PC-9 (cell line): Measurements from ENCODE around the gene TPRG1. TPM values are rescaled to one million over a fixed set of nuclear protein-coding genes. Genes with fewer than 3 reads are reported as not detected.

Source experiments
- BruUV-seq: library from RNA; stranded (reverse); fragments of 400-500 nt; replicated peaks from 2 replicates; lab custom pipeline; 2021; lab: Mats Ljungman, UMichigan
- CTCF ChIA-PET: fragments of 300-600 bp; sonication (Branson Sonifier 250); formaldehyde crosslinking; loops from one replicate; lab custom pipeline; 2022; ENCODE audit warnings: antibody characterized with exemption; lab: Charles Lee
- POLR2A ChIA-PET: fragments of 300-600 bp; sonication (Branson Sonifier 250); formaldehyde crosslinking; loops from one replicate; lab custom pipeline; 2022; ENCODE audit warnings: antibody characterized with exemption; ENCODE audit not compliant: unreplicated experiment; lab: Charles Lee
- DNase-seq, 2 experiments: peaks; one replicate each; pipeline versions ENCODE4 v3.0.0 to v3.0.0-alpha.2; 2015 to 2022; ENCODE audit warnings: mixed read lengths in 1 of 2
- H2AFZ ChIP-seq: fragments of 200-600 bp; sonication (generic); 2 replicates; pipeline ENCODE4 v1.8.1; 2017; ENCODE audit warnings: antibody characterized with exemption
- H3F3A ChIP-seq: fragments of 200-600 bp; sonication (generic); 2 replicates; pipeline ENCODE4 v1.8.1; 2017; ENCODE audit warnings: antibody characterized with exemption, mild to moderate bottlenecking, low read depth; ENCODE audit not compliant: insufficient read depth
- H3K27ac ChIP-seq: fragments of 200-600 bp; sonication (generic); 2 replicates; pipeline ENCODE4 v1.6.1; 2016; ENCODE audit warnings: mixed run types
- H3K27me3 ChIP-seq: fragments of 200-600 bp; sonication (generic); 2 replicates; pipeline ENCODE4 v1.6.1; 2016; ENCODE audit warnings: low read depth, mixed run types; ENCODE audit not compliant: insufficient read depth
- H3K36me3 ChIP-seq: fragments of 200-600 bp; sonication (generic); 2 replicates; pipeline ENCODE4 v1.6.1; 2016; ENCODE audit warnings: low read depth, mixed run types
- H3K4me1 ChIP-seq: fragments of 200-600 bp; sonication (generic); replicated peaks from 2 replicates; pipeline ENCODE4 v1.6.1; 2016; ENCODE audit warnings: mixed run types; ENCODE audit not compliant: insufficient read depth
- H3K4me2 ChIP-seq: fragments of 200-600 bp; sonication (generic); 2 replicates; pipeline ENCODE4 v1.6.1; 2017; ENCODE audit warnings: mixed run types
- H3K4me3 ChIP-seq: fragments of 200-600 bp; sonication (generic); 2 replicates; pipeline ENCODE4 v1.6.1; 2016; ENCODE audit warnings: mixed run types
- H3K79me2 ChIP-seq: fragments of 200-600 bp; sonication (generic); 2 replicates; pipeline ENCODE4 v1.6.1; 2017; ENCODE audit warnings: low read depth, mixed run types
- H3K9me2 ChIP-seq: fragments of 200-600 bp; sonication (generic); 2 replicates; pipeline ENCODE4 v1.8.1; 2017; ENCODE audit warnings: mild to moderate bottlenecking; ENCODE audit not compliant: insufficient read depth
- H3K9me3 ChIP-seq: fragments of 200-600 bp; sonication (generic); 2 replicates; pipeline ENCODE4 v1.8.1; 2016; ENCODE audit warnings: low read depth; ENCODE audit not compliant: insufficient read depth
- H4K20me1 ChIP-seq: fragments of 200-600 bp; sonication (generic); 2 replicates; pipeline ENCODE4 v1.8.1; 2017; ENCODE audit not compliant: insufficient read depth
- EZH2 ChIP-seq: fragments of 200-600 bp; sonication (generic); IDR thresholded peaks from 2 replicates; pipeline ENCODE4 v1.8.0; 2017; ENCODE audit warnings: antibody characterized with exemption, low read depth
- intact Hi-C: fragments of 100-400 bp; cut with micrococcal nuclease; formaldehyde crosslinking; loops from one replicate; pipeline ENCODE4 v1.10.0; 2022; ENCODE audit not compliant: unreplicated experiment
- total RNA-seq: library from RNA; stranded (reverse); gene quantifications from 2 replicates; pipeline ENCODE4 v1.2.3, GENCODE V29; 2021
- TF ChIP-seq, protein P1 (sequence below): fragments of 200-600 bp; sonication (generic); conservative IDR thresholded peaks from 2 replicates; pipeline ENCODE4 v1.6.1; 2017; ENCODE audit warnings: mixed run types, antibody characterized with exemption, mild to moderate bottlenecking, moderate library complexity

Gene TPRG1
- total RNA-seq, 1 experiment from 2014 or later = 1.9 TPM

DNA sequence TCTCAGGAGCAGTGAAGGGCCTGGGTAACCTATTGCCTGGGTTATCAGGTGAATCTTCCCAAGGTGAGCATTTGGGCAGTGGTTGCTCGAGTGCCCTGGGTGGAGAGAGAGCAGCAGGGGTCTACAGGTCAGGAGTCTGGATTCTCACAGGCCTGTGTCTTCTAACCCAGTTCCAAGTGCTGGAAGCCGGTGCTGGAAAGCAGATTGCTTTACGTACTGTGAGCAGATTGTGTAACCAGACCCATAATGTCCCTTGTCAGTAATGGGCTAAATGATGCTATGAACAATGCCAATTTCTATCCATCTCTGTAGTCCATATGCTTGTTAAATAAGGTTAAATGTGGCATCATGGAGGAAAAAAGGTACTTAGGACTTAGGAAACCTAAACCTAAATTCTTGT, 106.5 kb downstream of the TPRG1 start:
- Histone ChIP-seq H3K79me2 (no peaks in the 10 kb centered on the region), H3K9me3 (peaks cover 24% of the 10 kb centered on the region), H3K4me3 (no peak overlapping the region), H3K9me2 (no peaks in the 10 kb centered on the region), H3K4me1 (0 out of 2 replicates have a peak, but pooled peaks cover 6% of the 10 kb centered on the region), H3F3A (no peaks in the 10 kb centered on the region), H3K27me3 (no peaks in the 10 kb centered on the region), H3K27ac (no peak overlapping the region), H3K4me2 (no peak overlapping the region), H2AFZ (no peak overlapping the region), H4K20me1 (no peaks in the 10 kb centered on the region), H3K36me3 (no peaks in the 10 kb centered on the region; the same call in 1 of the 2 replicates)
- intact Hi-C loops = loop anchor here (10.0 kb wide), 2 partner anchors 217 to 387 kb away; no protein-coding TSS in a partner anchor
- POLR2A ChIA-PET = no interaction called here
- no peak for DNase-seq
- no peak for TF ChIP-seq EZH2
- TF ChIP-seq, protein P1, sequence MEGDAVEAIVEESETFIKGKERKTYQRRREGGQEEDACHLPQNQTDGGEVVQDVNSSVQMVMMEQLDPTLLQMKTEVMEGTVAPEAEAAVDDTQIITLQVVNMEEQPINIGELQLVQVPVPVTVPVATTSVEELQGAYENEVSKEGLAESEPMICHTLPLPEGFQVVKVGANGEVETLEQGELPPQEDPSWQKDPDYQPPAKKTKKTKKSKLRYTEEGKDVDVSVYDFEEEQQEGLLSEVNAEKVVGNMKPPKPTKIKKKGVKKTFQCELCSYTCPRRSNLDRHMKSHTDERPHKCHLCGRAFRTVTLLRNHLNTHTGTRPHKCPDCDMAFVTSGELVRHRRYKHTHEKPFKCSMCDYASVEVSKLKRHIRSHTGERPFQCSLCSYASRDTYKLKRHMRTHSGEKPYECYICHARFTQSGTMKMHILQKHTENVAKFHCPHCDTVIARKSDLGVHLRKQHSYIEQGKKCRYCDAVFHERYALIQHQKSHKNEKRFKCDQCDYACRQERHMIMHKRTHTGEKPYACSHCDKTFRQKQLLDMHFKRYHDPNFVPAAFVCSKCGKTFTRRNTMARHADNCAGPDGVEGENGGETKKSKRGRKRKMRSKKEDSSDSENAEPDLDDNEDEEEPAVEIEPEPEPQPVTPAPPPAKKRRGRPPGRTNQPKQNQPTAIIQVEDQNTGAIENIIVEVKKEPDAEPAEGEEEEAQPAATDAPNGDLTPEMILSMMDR = no peak
- BruUV-seq = no TSS peak
- CTCF ChIA-PET = no interaction called here

DNA sequence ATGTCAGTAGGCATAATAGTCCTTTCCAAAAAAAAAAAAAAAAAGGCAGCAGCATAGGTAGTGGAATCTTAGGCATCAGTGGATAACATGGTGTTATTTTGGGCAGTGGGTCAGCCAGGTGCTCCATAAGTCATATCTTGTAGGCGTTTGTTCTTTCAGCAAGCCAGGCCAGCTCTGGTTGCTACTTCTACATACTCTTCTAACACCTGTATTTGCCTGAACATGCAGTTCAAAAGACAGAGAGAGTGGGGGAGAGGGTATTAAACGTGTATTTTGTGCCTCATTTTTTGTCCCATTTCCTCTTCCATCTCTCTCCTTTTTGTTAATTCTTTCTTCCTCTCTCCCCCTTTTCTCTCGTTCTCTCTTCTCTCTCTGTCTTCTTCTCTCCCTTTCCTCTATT, 110.4 kb downstream of the TPRG1 start:
- H2AFZ ChIP-seq = no peak overlapping the region
- TF ChIP-seq, protein P1 = no peak
- no peak for TF ChIP-seq EZH2
- H3K9me2 ChIP-seq = no peaks in the 10 kb centered on the region
- BruUV-seq = no TSS peak
- H3K4me3 ChIP-seq = no peak overlapping the region
- no peaks in the 10 kb centered on the region for H3K4me1 ChIP-seq
- no peaks in the 10 kb centered on the region for H3F3A ChIP-seq
- ChIA-PET POLR2A (no interaction called here), CTCF (no interaction called here)
- no peak overlapping the region for H3K4me2 ChIP-seq
- H3K9me3 ChIP-seq = 0 out of 2 replicates have a peak, but pooled peaks cover 4% of the 10 kb centered on the region
- no peaks in the 10 kb centered on the region for H3K27me3 ChIP-seq
- no peak overlapping the region for H3K27ac ChIP-seq
- intact Hi-C loops = no loop called here
- no peaks in the 10 kb centered on the region for H3K79me2 ChIP-seq
- H3K36me3 ChIP-seq = no peaks in the 10 kb centered on the region
- H4K20me1 ChIP-seq = no peaks in the 10 kb centered on the region
- DNase-seq = no peak

DNA sequence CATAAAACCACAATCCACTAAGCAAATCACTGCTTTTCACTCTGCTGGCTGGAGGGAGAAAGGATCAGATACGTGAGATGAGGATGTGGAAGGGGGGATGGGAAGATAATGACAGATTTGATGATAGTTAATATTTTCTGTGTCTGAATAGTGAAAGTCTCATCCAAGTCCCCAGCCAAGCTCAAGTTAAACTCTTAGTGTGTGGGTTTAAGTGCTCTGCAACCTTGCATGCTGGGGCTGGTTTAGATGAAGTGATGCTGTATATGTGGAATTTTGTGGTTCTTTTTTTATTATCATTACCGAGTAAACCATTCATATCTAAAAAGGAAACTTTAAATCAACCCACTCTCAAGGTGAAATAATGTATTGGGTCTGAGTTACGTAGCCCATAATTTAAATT, 111.0 kb downstream of the TPRG1 start:
- no peak for DNase-seq
- BruUV-seq = no TSS peak
- TF ChIP-seq, protein P1 = no peak
- no peak for TF ChIP-seq EZH2
- no peaks in the 10 kb centered on the region for H4K20me1 ChIP-seq
- H3K9me3 ChIP-seq = 0 out of 2 replicates have a peak, but pooled peaks cover 4% of the 10 kb centered on the region
- ChIA-PET CTCF (no interaction called here), POLR2A (no interaction called here)
- no peak overlapping the region for H3K27ac ChIP-seq
- H3F3A ChIP-seq = no peaks in the 10 kb centered on the region
- H3K9me2 ChIP-seq = no peaks in the 10 kb centered on the region
- no peak overlapping the region for H3K4me2 ChIP-seq
- no peak overlapping the region for H3K4me3 ChIP-seq
- H3K27me3 ChIP-seq = no peaks in the 10 kb centered on the region
- H3K79me2 ChIP-seq = no peaks in the 10 kb centered on the region
- H2AFZ ChIP-seq = no peak overlapping the region
- no peaks in the 10 kb centered on the region for H3K36me3 ChIP-seq
- H3K4me1 ChIP-seq = no peaks in the 10 kb centered on the region
- intact Hi-C loops = no loop called here
